Right atrium auricular region (tissue), 2 donors: Measurements from ENCODE around the gene SFXN2. TPM values are rescaled to one million over a fixed set of nuclear protein-coding genes. Genes with fewer than 3 reads are reported as not detected.

ENCODE experiments used
- DNase-seq: peaks from one replicate; pipeline ENCODE4 v3.0.0-alpha.2; 2019; ENCODE audit warnings: low spot score
- H3K27ac ChIP-seq, 2 donors: fragments of 200-600 bp; sonication (generic); 1 replicate in 1 of 2; 2 replicates in 1 of 2; pipeline ENCODE4 v1.5.1; 2016 to 2019
- H3K27me3 ChIP-seq, 2 donors: fragments of 200-600 bp; sonication (generic); one replicate each; pipeline versions ENCODE4 v1.5.1 to v1.6.0; 2017 to 2019
- H3K36me3 ChIP-seq: fragments of 200-600 bp; sonication (generic); one replicate; pipeline ENCODE4 v1.5.1; 2016
- H3K4me1 ChIP-seq, 2 donors: fragments of 200-600 bp; sonication (generic); one replicate each; pipeline versions ENCODE4 v1.5.1 to v1.6.0; 2017 to 2019
- H3K4me3 ChIP-seq, 2 donors: fragments of 200-600 bp; sonication (generic); 1 replicate in 1 of 2; 2 replicates in 1 of 2; pipeline ENCODE4 v1.5.1; 2017 to 2019; ENCODE audit warnings: mild to moderate bottlenecking in 1 of 2, moderate library complexity in 1 of 2
- H3K9me3 ChIP-seq, 2 donors: fragments of 200-600 bp; sonication (generic); one replicate each; pipeline ENCODE4 v1.5.1; 2019
- total RNA-seq, 2 donors: library from RNA; depleted of rRNA; stranded (reverse); fragments of >200 nt; gene quantifications; one replicate each; pipeline ENCODE4 v1.1.0, GENCODE V29; 2016
- TF ChIP-seq, protein P1 (sequence below), 2 donors: fragments of 200-600 bp; sonication (generic); IDR thresholded peaks; one replicate each; pipeline ENCODE4 v1.5.1; 2019; ENCODE audit warnings: antibody characterized with exemption in 2 of 2

Gene SFXN2
- total RNA-seq, 2 donors from 2014 or later, result 0.59 to 2.7 TPM

GRCh38 chr10:102776779-102777456, 62.5 kb downstream of the SFXN2 start:
- Histone ChIP-seq H3K27ac (peak overlapping the region; percentile 95 to 99), H3K9me3 (no peaks in the 10 kb centered on the region), H3K36me3 (no peaks in the 10 kb centered on the region), H3K27me3 (no peaks in the 10 kb centered on the region), H3K4me1 (peaks cover 0 to 91% of the 10 kb centered on the region in 2 donors), H3K4me3 (peak overlapping the region; percentile 50 to 56)
- DNase-seq, result peak; percentile 96
- TF ChIP-seq, protein P1, sequence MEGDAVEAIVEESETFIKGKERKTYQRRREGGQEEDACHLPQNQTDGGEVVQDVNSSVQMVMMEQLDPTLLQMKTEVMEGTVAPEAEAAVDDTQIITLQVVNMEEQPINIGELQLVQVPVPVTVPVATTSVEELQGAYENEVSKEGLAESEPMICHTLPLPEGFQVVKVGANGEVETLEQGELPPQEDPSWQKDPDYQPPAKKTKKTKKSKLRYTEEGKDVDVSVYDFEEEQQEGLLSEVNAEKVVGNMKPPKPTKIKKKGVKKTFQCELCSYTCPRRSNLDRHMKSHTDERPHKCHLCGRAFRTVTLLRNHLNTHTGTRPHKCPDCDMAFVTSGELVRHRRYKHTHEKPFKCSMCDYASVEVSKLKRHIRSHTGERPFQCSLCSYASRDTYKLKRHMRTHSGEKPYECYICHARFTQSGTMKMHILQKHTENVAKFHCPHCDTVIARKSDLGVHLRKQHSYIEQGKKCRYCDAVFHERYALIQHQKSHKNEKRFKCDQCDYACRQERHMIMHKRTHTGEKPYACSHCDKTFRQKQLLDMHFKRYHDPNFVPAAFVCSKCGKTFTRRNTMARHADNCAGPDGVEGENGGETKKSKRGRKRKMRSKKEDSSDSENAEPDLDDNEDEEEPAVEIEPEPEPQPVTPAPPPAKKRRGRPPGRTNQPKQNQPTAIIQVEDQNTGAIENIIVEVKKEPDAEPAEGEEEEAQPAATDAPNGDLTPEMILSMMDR (IDR thresholded peaks at IDR 0.05), result no peak

GRCh38 chr10:102777711-102778453, 63.4 kb downstream of the SFXN2 start:
- no peaks in the 10 kb centered on the region for H3K36me3 ChIP-seq
- H3K4me3 ChIP-seq, result peak overlapping the region; percentile 50 to 56
- TF ChIP-seq, protein P1 (IDR thresholded peaks at IDR 0.05), result no peak

GRCh38 chr10:102778781-102779180, 64.3 kb downstream of the SFXN2 start:
- TF ChIP-seq, protein P1 (IDR thresholded peaks at IDR 0.05), result no peak
- no peaks in the 10 kb centered on the region for H3K9me3 ChIP-seq
- no peaks in the 10 kb centered on the region for H3K36me3 ChIP-seq
- peak overlapping the region in 1 of 2 donors; percentile 56 for H3K4me3 ChIP-seq
- no peak for DNase-seq
- H3K27me3 ChIP-seq, result no peaks in the 10 kb centered on the region
- peaks cover 0 to 99% of the 10 kb centered on the region in 2 donors for H3K4me1 ChIP-seq
- H3K27ac ChIP-seq, result peak overlapping the region; percentile 95 to 99

More at GRCh38 chr10:102777711-102778453, 63.4 kb downstream of the SFXN2 start:
- H3K27ac ChIP-seq, result peak overlapping the region; percentile 95 to 99
- no peaks in the 10 kb centered on the region for H3K9me3 ChIP-seq
- no peaks in the 10 kb centered on the region for H3K27me3 ChIP-seq
- DNase-seq, result no peak
- peaks cover 0 to 99% of the 10 kb centered on the region in 2 donors for H3K4me1 ChIP-seq

GRCh38 chr10:102779680-102780526, 65.5 kb downstream of the SFXN2 start:
- Histone ChIP-seq H3K4me3 (peak overlapping the region in 1 of 2 donors; percentile 21), H3K9me3 (no peaks in the 10 kb centered on the region)
- TF ChIP-seq, protein P1 (IDR thresholded peaks at IDR 0.05), result no peak

DNA sequence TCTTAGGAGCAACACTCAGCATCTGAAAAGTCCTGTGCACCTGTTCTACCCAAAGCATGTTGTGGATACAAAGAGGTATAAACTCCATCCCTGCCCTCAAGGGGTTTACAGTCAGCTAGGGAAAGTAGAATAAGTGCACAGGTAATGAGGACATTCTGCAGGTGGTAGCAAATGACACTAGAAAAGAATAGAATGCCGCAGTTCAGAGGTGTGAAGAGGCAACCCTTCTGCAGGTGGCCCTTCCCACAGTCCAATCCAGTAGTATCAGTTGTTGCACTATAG, 66.0 kb downstream of the SFXN2 start:
- no peak overlapping the region for H3K4me3 ChIP-seq
- no peaks in the 10 kb centered on the region for H3K9me3 ChIP-seq
- H3K4me1 ChIP-seq, result peaks cover 0 to 97% of the 10 kb centered on the region in 2 donors
- no peaks in the 10 kb centered on the region for H3K36me3 ChIP-seq
- DNase-seq, result no peak
- peak overlapping the region; percentile 89 to 99 for H3K27ac ChIP-seq
- TF ChIP-seq, protein P1 (IDR thresholded peaks at IDR 0.05), result no peak
- H3K27me3 ChIP-seq, result no peaks in the 10 kb centered on the region

More at GRCh38 chr10:102779680-102780526, 65.5 kb downstream of the SFXN2 start:
- Histone ChIP-seq H3K36me3 (no peaks in the 10 kb centered on the region), H3K27ac (peak overlapping the region; percentile 95 to 99), H3K27me3 (no peaks in the 10 kb centered on the region), H3K4me1 (peaks cover 0 to 97% of the 10 kb centered on the region in 2 donors)
- DNase-seq, result no peak
